Trophoblast cell (in vitro differentiated cells and primary cell): Measurements from ENCODE around the gene SEMA4D.

Experiments used
- DNase-seq, 2 donors: peaks; one replicate each; pipeline ENCODE4 v3.0.0-alpha.2; 2016
- H2AFZ ChIP-seq: 2 replicates; pipeline ENCODE4 v1.6.1; 2013; ENCODE audit warnings: low read length, moderate library complexity, mild to moderate bottlenecking; ENCODE audit not compliant: insufficient read depth, poor library complexity
- H2AK5ac ChIP-seq: 2 replicates; pipeline ENCODE4 v1.6.1; 2013; ENCODE audit warnings: mild to moderate bottlenecking, low read length
- H2BK120ac ChIP-seq: 2 replicates; pipeline ENCODE4 v1.6.1; 2013; ENCODE audit warnings: low read length, mild to moderate bottlenecking, moderate library complexity; ENCODE audit not compliant: insufficient read depth, poor library complexity
- H2BK12ac ChIP-seq: 2 replicates; pipeline ENCODE4 v1.6.1; 2013; ENCODE audit warnings: mild to moderate bottlenecking, low read length, moderate library complexity
- H2BK5ac ChIP-seq: 2 replicates; pipeline ENCODE4 v1.6.1; 2013; ENCODE audit warnings: low read length, low read depth, moderate library complexity, mild to moderate bottlenecking; ENCODE audit not compliant: poor library complexity
- H3K14ac ChIP-seq: 2 replicates; pipeline ENCODE4 v1.6.1; 2013; ENCODE audit warnings: mild to moderate bottlenecking, low read length
- H3K18ac ChIP-seq: 2 replicates; pipeline ENCODE4 v1.6.1; 2013; ENCODE audit warnings: mild to moderate bottlenecking, low read length
- H3K23ac ChIP-seq: 2 replicates; pipeline ENCODE4 v1.6.1; 2013; ENCODE audit warnings: low read length
- H3K27ac ChIP-seq: 2 replicates; pipeline ENCODE4 v1.5.1; 2013; ENCODE audit warnings: low read depth, mild to moderate bottlenecking, inconsistent platforms, low read length, moderate library complexity
- H3K27me3 ChIP-seq: 2 replicates; pipeline ENCODE4 v1.6.1; 2013; ENCODE audit warnings: inconsistent platforms, mild to moderate bottlenecking, low read length, moderate library complexity; ENCODE audit not compliant: insufficient read depth
- H3K36me3 ChIP-seq, 2 experiments: 1 replicate in 1 of 2; 2 replicates in 1 of 2; pipeline ENCODE4 v1.6.1; 2013; ENCODE audit warnings: low read length in 2 of 2, mild to moderate bottlenecking in 2 of 2, moderate library complexity in 1 of 2; ENCODE audit not compliant: insufficient read depth in 2 of 2, control insufficient read depth in 1 of 2
- H3K4ac ChIP-seq: 2 replicates; pipeline ENCODE4 v1.6.1; 2013; ENCODE audit warnings: low read depth, mild to moderate bottlenecking, low read length, moderate library complexity
- H3K4me1 ChIP-seq, 2 experiments: 1 replicate in 1 of 2; 2 replicates in 1 of 2; pipeline ENCODE4 v1.6.1; 2013; ENCODE audit warnings: low read length in 2 of 2, mild to moderate bottlenecking in 2 of 2, moderate library complexity in 1 of 2; ENCODE audit not compliant: insufficient read depth in 2 of 2, control insufficient read depth in 1 of 2
- H3K4me2 ChIP-seq: 2 replicates; pipeline ENCODE4 v1.6.1; 2013; ENCODE audit warnings: inconsistent platforms, mild to moderate bottlenecking, low read length, moderate library complexity
- H3K4me3 ChIP-seq: 2 replicates; pipeline ENCODE4 v1.5.1; 2013; ENCODE audit warnings: mild to moderate bottlenecking, low read depth, low read length, inconsistent platforms
- H3K79me1 ChIP-seq: one replicate; pipeline ENCODE4 v1.6.1; 2013; ENCODE audit warnings: low read length
- H3K79me2 ChIP-seq: 2 replicates; pipeline ENCODE4 v1.6.1; 2013; ENCODE audit warnings: low read length, mild to moderate bottlenecking; ENCODE audit not compliant: control insufficient read depth, insufficient read depth, poor library complexity
- H3K9ac ChIP-seq: 2 replicates; pipeline ENCODE4 v1.6.1; 2013; ENCODE audit warnings: mild to moderate bottlenecking, low read length
- H3K9me3 ChIP-seq: 2 replicates; pipeline ENCODE4 v1.6.1; 2013; ENCODE audit warnings: low read depth, mild to moderate bottlenecking, control low read depth, inconsistent platforms, low read length; ENCODE audit not compliant: insufficient read depth
- H4K12ac ChIP-seq: 2 replicates; pipeline ENCODE4 v1.6.1; 2013; ENCODE audit warnings: low read depth, mild to moderate bottlenecking, low read length, moderate library complexity
- H4K8ac ChIP-seq: 2 replicates; pipeline ENCODE4 v1.6.1; 2013; ENCODE audit warnings: low read depth, mild to moderate bottlenecking, low read length, moderate library complexity
- H4K91ac ChIP-seq: one replicate; pipeline ENCODE4 v1.6.1; 2013; ENCODE audit warnings: low read depth, mild to moderate bottlenecking, low read length, moderate library complexity
- WGBS: extraction: QIAGEN DNeasy Blood & Tissue Kit; methylation state at CpG from one replicate; pipeline ENCODE4 v1.1.7; 2013; ENCODE audit warnings: missing lambda C conversion rate; ENCODE audit not compliant: insufficient read length, insufficient coverage; ENCODE audit errors: extremely low coverage; 5-methylcytosine and 5-hydroxymethylcytosine counted together

SEMA4D gene

DNA sequence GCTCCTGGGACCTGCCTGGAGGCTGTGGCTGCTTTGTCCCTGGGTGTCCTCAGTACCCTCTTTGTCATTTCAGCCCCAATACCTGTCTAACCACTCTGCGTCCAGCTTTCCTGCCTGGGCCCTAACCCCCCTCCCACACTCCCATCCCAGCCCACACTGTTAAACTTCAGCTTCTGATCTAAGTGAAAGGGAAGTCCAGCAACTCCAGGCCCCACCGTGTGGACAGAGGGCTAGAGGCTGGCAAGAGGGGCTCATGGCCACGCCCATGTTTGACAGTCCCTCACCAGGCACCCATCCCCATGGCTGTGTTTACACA lies 56.3 kb downstream of the SEMA4D start:
- Histone ChIP-seq H3K9me3 (peaks cover under 1% of the 10 kb centered on the region), H3K79me2 (no peaks in the 10 kb centered on the region), H3K4ac (no peak overlapping the region), H3K9ac (no peak overlapping the region), H3K36me3 (no peaks in the 10 kb centered on the region), H3K14ac (no peak overlapping the region), H3K18ac (no peak overlapping the region), H4K8ac (no peak overlapping the region), H2BK12ac (no peak overlapping the region), H3K4me2 (no peak overlapping the region), H3K23ac (no peak overlapping the region), H2AK5ac (no peak overlapping the region), H3K79me1 (no peaks in the 10 kb centered on the region), H2BK5ac (no peak overlapping the region), H2BK120ac (no peak overlapping the region), H4K12ac (no peak overlapping the region), H3K4me1 (peaks cover 0 to 14% of the 10 kb centered on the region in 2 experiments), H4K91ac (no peak overlapping the region), H3K4me3 (no peak overlapping the region), H2AFZ (no peak overlapping the region), H3K27me3 (no peaks in the 10 kb centered on the region), H3K27ac (no peak overlapping the region)
- no peak for DNase-seq
- WGBS: no CpG with 5 or more reads among the region's 3 CpGs

DNA sequence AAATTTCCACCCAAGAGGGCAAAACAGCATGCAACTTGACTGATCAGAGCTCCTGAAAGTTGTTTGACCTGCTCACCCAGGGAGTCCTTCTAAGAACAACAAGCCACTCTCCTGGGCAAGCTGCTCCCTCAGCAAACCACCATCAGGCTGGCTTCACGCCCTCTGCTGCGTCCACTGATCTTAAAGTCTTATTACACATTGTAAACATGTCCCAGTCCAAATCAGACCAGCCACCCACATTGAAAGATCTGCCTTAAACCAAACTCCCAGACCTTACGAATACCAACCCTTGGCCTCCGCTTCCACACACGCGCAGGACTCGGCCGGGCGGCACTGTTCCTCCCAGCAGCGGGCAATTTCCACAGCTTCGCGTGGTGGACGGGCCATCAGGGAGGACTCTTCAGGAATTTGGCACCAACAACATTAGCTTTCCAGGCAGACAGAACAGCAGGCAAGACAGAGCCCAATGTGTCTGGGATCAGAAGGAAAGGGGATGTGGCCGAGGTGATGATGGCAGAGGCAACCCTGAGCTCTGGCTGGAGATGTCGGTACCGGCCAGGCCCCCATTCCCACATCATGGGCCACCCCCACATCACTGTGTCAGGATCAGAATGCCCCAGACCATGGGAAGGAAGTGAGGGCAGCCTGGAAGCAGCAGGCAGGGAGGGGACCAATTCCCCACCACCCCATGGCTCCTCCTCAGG lies 56.8 kb downstream of the SEMA4D start:
- Histone ChIP-seq H3K4me3 (no peak overlapping the region), H2AK5ac (no peak overlapping the region), H3K4me2 (no peak overlapping the region), H4K8ac (no peak overlapping the region), H3K14ac (no peak overlapping the region), H2BK5ac (no peak overlapping the region), H3K4me1 (peaks cover 0 to 14% of the 10 kb centered on the region in 2 experiments), H3K79me2 (no peaks in the 10 kb centered on the region), H3K27me3 (no peaks in the 10 kb centered on the region), H4K91ac (no peak overlapping the region), H3K9ac (no peak overlapping the region), H3K27ac (no peak overlapping the region), H4K12ac (no peak overlapping the region), H3K23ac (no peak overlapping the region), H2AFZ (no peak overlapping the region), H3K4ac (no peak overlapping the region), H3K79me1 (no peaks in the 10 kb centered on the region), H3K36me3 (no peaks in the 10 kb centered on the region), H2BK12ac (no peak overlapping the region), H3K18ac (no peak overlapping the region), H2BK120ac (no peak overlapping the region), H3K9me3 (no peaks in the 10 kb centered on the region)
- no peak for DNase-seq
- WGBS: no CpG with 5 or more reads among the region's 16 CpGs

DNA sequence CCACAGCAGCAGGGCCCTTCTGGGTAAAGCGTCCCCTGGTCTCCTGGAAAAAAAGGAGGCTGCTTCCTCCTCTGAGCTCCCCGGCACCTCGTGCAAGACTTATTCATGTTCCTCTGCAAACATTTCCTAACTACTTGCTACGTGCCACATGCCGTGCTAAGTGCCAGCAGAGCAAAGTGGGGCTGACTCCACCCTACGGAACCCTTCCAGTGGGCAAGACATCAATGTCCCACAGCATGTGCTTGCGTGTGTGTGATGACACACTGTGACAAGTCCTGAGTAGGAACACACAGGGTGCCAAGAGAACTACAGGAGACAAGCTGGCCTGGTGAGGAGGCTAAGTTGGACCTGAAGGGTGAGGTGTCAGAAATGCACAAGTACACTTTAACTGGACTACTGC lies 57.4 kb downstream of the SEMA4D start:
- Histone ChIP-seq H3K4me1 (peaks cover 5 to 17% of the 10 kb centered on the region in 2 experiments), H3K79me2 (no peaks in the 10 kb centered on the region), H3K4ac (no peak overlapping the region)

DNA sequence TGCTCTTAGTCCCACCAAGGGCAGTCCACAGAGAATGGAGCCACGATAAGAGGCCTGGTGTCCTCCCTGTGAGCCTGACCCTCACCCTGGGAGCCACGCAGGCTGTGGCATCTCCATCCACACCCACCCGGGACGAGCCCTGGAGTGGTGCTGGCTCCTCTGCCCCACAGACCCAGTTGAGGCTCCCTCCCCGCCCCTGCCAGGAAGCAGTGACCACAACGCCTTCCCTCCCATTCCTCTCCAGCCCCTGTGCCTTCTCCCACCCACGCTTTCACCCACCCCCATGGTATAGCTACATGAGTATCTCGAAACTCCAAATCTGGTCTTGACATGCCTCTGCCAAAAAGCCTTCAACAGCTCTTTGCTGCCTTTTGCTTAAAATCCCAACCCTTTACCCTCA lies 57.9 kb downstream of the SEMA4D start:
- H2AK5ac ChIP-seq: no peak overlapping the region
- no peaks in the 10 kb centered on the region for H3K36me3 ChIP-seq
- H4K91ac ChIP-seq: no peak overlapping the region
- H3K4me3 ChIP-seq: no peak overlapping the region
- H3K4me1 ChIP-seq: peaks cover 8 to 21% of the 10 kb centered on the region in 2 experiments
- no peak overlapping the region for H2AFZ ChIP-seq
- H3K4ac ChIP-seq: no peak overlapping the region
- H3K27ac ChIP-seq: no peak overlapping the region
- no peaks in the 10 kb centered on the region for H3K9me3 ChIP-seq
- H3K4me2 ChIP-seq: no peak overlapping the region
- no peak overlapping the region for H2BK120ac ChIP-seq
- no peak overlapping the region for H4K8ac ChIP-seq
- H3K23ac ChIP-seq: no peak overlapping the region
- H3K14ac ChIP-seq: no peak overlapping the region
- H3K79me2 ChIP-seq: no peaks in the 10 kb centered on the region
- no peak overlapping the region for H4K12ac ChIP-seq
- H3K79me1 ChIP-seq: no peaks in the 10 kb centered on the region
- DNase-seq: no peak
- no peaks in the 10 kb centered on the region for H3K27me3 ChIP-seq
- no peak overlapping the region for H2BK12ac ChIP-seq
- no peak overlapping the region for H2BK5ac ChIP-seq
- WGBS: no CpG with 5 or more reads among the region's 8 CpGs
- no peak overlapping the region for H3K9ac ChIP-seq
- no peak overlapping the region for H3K18ac ChIP-seq

More for the DNA sequence above, 57.4 kb downstream of the SEMA4D start:
- Histone ChIP-seq H2BK5ac (no peak overlapping the region), H3K9ac (no peak overlapping the region), H3K4me2 (no peak overlapping the region), H3K79me1 (no peaks in the 10 kb centered on the region), H3K9me3 (no peaks in the 10 kb centered on the region), H2AK5ac (no peak overlapping the region), H3K18ac (no peak overlapping the region), H2BK12ac (no peak overlapping the region), H3K14ac (no peak overlapping the region), H3K27ac (no peak overlapping the region), H4K91ac (no peak overlapping the region), H2AFZ (no peak overlapping the region), H3K27me3 (no peaks in the 10 kb centered on the region), H3K23ac (no peak overlapping the region), H2BK120ac (no peak overlapping the region), H4K12ac (no peak overlapping the region), H3K4me3 (no peak overlapping the region), H3K36me3 (no peaks in the 10 kb centered on the region), H4K8ac (no peak overlapping the region)
- peak; percentile 31 to 39 for DNase-seq
- no CpG with 5 or more reads among the region's 7 CpGs for WGBS
